ENCODE data around the gene RTN4RL1.

DNA sequence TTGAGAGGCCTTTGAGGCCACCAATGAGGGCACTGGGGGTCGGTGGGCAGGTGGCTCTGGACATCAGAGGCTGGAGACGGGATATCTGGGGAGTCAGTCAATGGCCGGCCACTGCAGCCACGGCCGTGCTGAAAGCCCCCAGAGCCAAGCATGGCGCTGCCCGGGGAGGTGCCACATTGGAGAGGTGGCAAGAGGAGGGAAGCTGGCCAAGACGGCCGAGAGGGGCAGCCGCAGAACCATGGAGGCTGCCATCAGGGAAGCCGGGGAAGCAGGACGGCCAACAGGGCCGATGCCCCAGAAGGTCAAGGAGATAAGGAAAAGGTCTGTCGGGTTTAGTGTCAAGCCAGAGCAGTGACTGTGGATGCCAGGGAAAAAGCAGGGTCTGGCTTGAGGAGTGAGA, 9.8 kb downstream of the RTN4RL1 start:
- TF ChIP-seq CTCF (IDR thresholded peaks at IDR 0.05) (no peak), POLR2A (IDR thresholded peaks at IDR 0.05) (no peak)
